Stimulated activated CD8-positive, alpha-beta memory T cell treated with anti-CD3 and anti-CD28 coated beads, Interleukin-12 subunit alpha, Interleukin-12 subunit beta, amount 100 ng/mL, for 4 hours (primary cell): ENCODE measurements around the gene APOA1.

Experiments used
- DNase-seq: peaks from one replicate; pipeline ENCODE4 v3.0.0-alpha.2; 2020; ENCODE audit warnings: low read depth

Gene APOA1

DNA sequence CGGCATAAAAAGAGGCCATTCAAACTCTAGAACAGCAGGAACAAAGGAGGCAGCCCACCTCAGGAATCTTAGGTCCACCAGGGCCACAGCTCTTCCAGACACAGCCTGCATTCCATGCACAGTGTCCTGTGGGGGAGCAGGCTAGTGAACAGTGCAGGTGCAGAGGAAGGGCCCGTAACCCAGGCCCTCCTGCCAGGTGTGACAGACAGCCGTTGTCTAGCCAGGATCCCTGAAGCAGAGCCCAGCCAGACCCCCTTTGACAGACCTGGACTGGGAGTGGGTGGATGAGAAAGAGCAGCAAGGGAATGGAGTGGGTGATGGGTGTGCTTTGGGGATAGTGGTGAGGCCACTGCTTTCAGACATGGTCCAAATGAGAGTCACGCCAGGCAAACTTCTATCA lies 48.4 kb downstream of the APOA1 start:
- no peak for DNase-seq

DNA sequence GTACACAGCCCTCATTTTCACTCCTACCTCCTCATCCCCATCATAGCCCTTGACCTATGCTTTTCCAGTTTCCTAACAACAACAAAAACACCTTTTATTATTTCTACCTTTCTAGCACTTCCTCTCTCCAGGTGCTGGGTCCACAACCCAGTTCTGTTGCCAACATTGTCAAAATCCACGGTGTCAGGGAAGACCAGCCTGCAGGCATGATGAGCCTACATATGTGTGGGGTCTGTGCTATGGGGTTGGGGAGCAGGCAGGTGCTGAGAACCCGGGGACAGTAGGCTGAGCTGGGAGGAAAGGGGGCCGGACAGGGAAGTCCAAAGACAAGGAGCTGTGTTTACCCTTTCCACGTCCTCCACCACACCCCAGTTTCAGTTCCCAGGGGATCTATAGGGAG lies 48.9 kb downstream of the APOA1 start:
- no peak for DNase-seq

DNA sequence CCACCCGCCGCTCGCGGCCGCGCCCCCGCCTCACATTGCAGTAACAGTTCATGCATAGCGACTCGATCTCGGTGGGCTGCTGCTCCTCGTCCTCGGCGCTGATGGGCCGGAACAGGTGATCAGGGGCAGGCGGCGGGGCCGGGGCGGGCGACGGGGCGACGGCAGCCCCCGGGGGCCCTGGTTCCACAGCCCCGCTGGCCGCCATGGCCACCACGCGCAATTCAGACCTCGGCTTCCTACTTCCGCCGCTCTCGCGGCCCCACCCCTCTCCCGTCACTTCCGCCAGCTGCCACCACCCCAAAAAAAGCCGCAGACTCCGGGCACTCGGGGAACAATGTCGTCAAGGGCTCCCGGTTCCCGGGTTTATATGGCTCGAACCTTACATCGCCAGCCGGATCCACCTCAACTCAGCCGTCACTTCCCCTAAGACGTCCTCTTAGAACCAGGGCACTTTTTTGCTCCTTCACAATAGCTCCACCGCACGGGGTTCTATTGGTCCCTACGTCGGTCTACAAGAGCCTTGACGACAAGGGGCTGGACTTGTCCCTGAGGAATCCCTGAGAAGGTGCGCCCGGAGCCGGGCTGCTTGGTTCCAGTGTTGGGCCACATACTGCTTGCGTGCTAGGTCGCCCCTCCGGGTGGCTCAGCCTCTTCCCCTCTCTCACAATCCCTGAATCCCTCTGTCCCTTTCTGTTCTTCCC lies 49.5 kb downstream of the APOA1 start, which contains the start of gene ZPR1:
ZPR1 (minus strand) TSS at position 238 of the 701 bp plus-strand sequence; CDS start at position 205, 33 bp downstream.
- peak; percentile 74 for DNase-seq

DNA sequence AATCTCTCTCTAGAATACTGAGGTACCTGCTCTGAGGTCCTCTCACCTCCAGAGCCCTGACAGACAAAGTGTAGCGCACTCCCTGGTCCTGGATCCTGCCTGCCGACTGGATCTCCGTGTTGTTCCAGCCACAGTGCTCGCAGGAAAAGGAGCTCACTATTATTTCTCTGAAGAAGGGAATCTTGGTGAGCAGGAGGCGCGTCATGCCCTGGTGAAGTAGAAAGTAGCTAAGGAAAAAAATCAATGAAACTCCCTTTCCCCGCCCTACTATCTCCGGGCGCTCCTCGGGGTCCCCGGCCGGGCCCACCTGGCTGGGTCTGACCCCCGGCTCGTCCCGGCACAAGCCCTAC lies 50.0 kb downstream of the APOA1 start:
- DNase-seq: no peak

DNA sequence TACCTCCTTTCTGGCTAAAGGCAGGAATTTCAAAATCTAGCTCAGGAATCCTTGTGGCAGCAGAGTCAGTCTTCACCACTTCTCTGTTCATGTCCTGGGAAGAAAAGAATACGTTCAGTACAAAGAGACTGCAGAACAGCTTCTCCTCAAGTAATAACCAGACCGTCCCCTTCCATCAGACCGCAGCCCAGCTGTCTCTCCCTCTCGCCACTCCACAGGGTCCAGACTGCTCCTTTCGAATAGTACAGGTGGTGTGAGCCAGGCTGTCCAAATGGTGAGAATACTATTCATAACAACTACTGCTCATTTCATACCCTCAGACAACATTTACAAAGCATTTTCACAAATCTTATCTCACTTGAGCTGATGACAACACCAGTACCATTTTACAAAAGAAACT lies 50.5 kb downstream of the APOA1 start:
- DNase-seq: no peak

DNA sequence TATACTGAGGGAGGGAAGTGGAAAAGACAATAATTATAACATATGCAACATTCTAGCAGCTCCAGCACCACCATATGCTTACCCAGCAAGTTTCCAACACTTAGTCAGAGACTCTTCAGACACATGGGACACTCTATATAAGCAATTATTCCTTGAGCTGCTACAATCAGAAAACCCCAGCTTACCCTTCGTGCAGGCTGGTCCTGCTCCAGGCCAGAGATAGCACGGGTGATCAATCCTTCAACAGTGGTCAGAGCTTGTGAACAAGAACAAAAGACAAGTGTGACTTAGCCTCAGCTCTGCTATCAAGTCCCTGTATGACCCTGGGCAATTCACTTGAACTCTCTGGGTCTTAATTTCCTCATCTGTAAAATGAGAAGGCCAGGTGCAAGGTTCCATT lies 51.1 kb downstream of the APOA1 start:
- DNase-seq: no peak
